ENCODE data around the gene ULK2. TPM values are rescaled to one million over a fixed set of nuclear protein-coding genes. Genes with fewer than 3 reads are reported as not detected.
A peak's percentile ranks its signal among the peaks of the same experiment; 100 is the strongest.

Gene ULK2
- total and polyA plus RNA-seq, 2 of the 13 experiments (the other 11 are each of a cell fraction or from before 2014, with no cell fraction given), result 0.01 TPM; not detected in 1

DNA sequence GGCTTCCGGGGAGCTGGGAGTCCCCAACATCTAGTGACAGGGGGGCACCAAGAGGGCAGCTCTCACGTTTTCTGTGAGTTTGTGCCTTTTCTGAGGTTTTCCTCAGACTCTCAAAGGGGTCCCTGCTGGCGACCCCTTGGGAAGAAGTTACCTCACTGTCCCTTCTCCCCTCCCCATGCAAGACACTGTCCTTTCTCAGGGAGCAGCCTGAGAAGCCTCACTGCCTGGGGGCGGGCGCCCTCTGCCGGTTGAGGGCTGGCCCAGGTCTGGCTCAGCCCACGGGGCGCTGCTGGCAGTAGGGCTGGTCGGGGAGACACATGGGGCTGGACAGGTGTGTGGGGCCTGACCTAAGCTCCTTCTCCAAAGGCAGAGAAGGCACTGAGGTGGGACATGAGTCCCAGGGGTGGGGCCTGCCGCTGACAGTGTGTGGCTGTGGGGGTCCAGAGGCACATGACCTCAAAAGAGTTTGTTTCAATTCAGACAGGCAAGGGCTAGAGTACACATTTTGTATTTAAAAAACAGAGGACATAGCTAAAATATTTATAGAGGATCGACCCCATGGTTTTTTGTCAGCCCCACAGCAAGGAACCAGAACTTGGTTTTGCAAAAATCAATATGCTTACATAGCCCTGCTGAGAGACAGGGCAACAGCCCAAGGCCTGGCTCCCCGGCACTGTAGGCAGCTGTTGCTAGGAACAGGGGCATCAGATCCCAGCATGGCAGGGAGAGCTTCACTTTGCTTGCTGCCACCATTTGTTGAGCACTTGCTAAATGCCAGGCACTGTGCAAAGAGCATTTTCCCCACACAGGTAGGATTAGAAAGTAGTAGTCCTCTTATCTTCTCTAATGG, 101.1 kb downstream of the ULK2 start:
- Histone ChIP-seq H3K27me3 (ENCODE audit: control insufficient read depth in 1 of 2, insufficient read depth in 2 of 2, low read length in 2 of 2) (peaks cover 0 to 9% of the 10 kb centered on the region in 2 experiments; a peak in 2 of 5 replicates), H3K36me3 (replicated peaks in 1 of 2; ENCODE audit: control insufficient read depth in 1 of 2, insufficient read depth in 2 of 2, low read length in 2 of 2) (no peaks in the 10 kb centered on the region), H3K9me3 (ENCODE audit: low read length) (no peaks in the 10 kb centered on the region), H3K4me3 (replicated peaks in 1 of 3; ENCODE audit: insufficient read depth in 1 of 3, low read depth in 2 of 3, low read length in 3 of 3) (no peak overlapping the region; a peak in 1 of 6 replicates), H3K4me2 (ENCODE audit: low read depth, low read length) (peak overlapping the region; percentile 51; the same call in 1 of the 2 replicates), H3K4me1 (ENCODE audit: insufficient read depth, low read length) (peaks cover 29% of the 10 kb centered on the region), H2AFZ (ENCODE audit: low read length) (no peak overlapping the region), H3K27ac (ENCODE audit: extremely low read length, insufficient read depth, low read length) (no peak overlapping the region), H3K79me2 (ENCODE audit: insufficient read depth, low read length) (no peaks in the 10 kb centered on the region), H3K9ac (ENCODE audit: insufficient read depth, low read depth, low read length) (no peak overlapping the region), H4K20me1 (ENCODE audit: insufficient read depth, low read length) (no peaks in the 10 kb centered on the region)
- 32% methylated on average over 4 of the region's 12 CpGs for WGBS (ENCODE audit: low lambda C conversion rate)
- DNase-seq (ENCODE audit: low spot score), result peak; percentile 22
- ATAC-seq, result peak; percentile 94
- CTCF ChIA-PET (ENCODE audit: low intra/inter-chr PET ratio, low total read pairs), result interaction anchor here (1.4 to 2.3 kb wide), 2 partner anchors 253 to 299 kb away, joined by 3 to 19 read pairs; no protein-coding TSS in a partner anchor
- POLR2A ChIA-PET, result interaction anchor here (1.2 kb wide), 1 partner anchor 120 kb away, joined by 3 read pairs; no protein-coding TSS in a partner anchor
- in situ Hi-C loops (cut with HindIII; ENCODE audit: extremely low pct_ligation_motif_present, low pct_unique_long_range_greater_than_20kb), result loop anchor here (5.0 to 10.0 kb wide), 2 partner anchors 254 to 402 kb away; partner anchors contain the start of gene B9D1
- BruUV-seq (replicated peaks), result no TSS peak
- FAIRE-seq, result peak; percentile 18
- intact Hi-C loops (cut with micrococcal nuclease; ENCODE audit: unreplicated experiment), result loop anchor here (1.0 to 10.0 kb wide), 4 partner anchors 94 to 299 kb away; partner anchors contain the start of gene ALDH3A2
- TF ChIP-seq ZNF121 (CRISPR knock-in tag; IDR thresholded peaks at IDR 0.05) (0 out of 2 replicates have a peak, but pooled peaks have one; percentile 16), NFE2L2 (IDR thresholded peaks at IDR 0.05; ENCODE audit: low read length) (no peak), STAG1 (CRISPR knock-in tag; IDR thresholded peaks at IDR 0.05) (peak; percentile 98), ZBED4 (CRISPR knock-in tag; IDR thresholded peaks at IDR 0.05; ENCODE audit: borderline replicate concordance) (0 out of 2 replicates have a peak, but pooled peaks have one; percentile 42), ZNF83 (CRISPR knock-in tag; IDR thresholded peaks at IDR 0.05; ENCODE audit: borderline replicate concordance) (no peak), ZNF160 (CRISPR knock-in tag; IDR thresholded peaks at IDR 0.05) (no peak), CCDC6 (CRISPR knock-in tag; IDR thresholded peaks at IDR 0.05) (0 out of 2 replicates have a peak, but pooled peaks have one; percentile 39), ZNF740 (CRISPR knock-in tag; IDR thresholded peaks at IDR 0.05) (no peak), ZNF644 (CRISPR knock-in tag; IDR thresholded peaks at IDR 0.05; ENCODE audit: low read depth) (no peak), ZNF331 (CRISPR knock-in tag; IDR thresholded peaks at IDR 0.05) (peak; percentile 43; the same call in 1 of the 2 replicates), ZFX (CRISPR knock-in tag; IDR thresholded peaks at IDR 0.05; ENCODE audit: low read depth) (peak; percentile 20; the same call in 1 of the 2 replicates), ZFAT (CRISPR knock-in tag; conservative IDR thresholded peaks at IDR 0.05) (no peak), ZNF790 (CRISPR knock-in tag; IDR thresholded peaks at IDR 0.05; ENCODE audit: borderline replicate concordance) (no peak), ZNF317 (CRISPR knock-in tag; IDR thresholded peaks at IDR 0.05) (no peak), ZNF878 (CRISPR knock-in tag; IDR thresholded peaks at IDR 0.05) (no peak), AHR (CRISPR knock-in tag; IDR thresholded peaks at IDR 0.05) (no peak), SAP130 (CRISPR knock-in tag; IDR thresholded peaks at IDR 0.05; ENCODE audit: low read depth) (no peak), ZSCAN25 (CRISPR knock-in tag; IDR thresholded peaks at IDR 0.05) (0 out of 2 replicates have a peak, but pooled peaks have one; percentile 27), KDM2A (CRISPR knock-in tag; IDR thresholded peaks at IDR 0.05; ENCODE audit: borderline replicate concordance, low read depth) (peak; percentile 70), ZNF850 (CRISPR knock-in tag; conservative IDR thresholded peaks at IDR 0.05) (no peak), MYC (CRISPR knock-in tag; IDR thresholded peaks at IDR 0.05; ENCODE audit: borderline replicate concordance) (peak; percentile 45; the same call in 1 of the 2 replicates)

Measured in HepG2 (cell line).